Measurements from ENCODE around the gene LZTS3. TPM values are rescaled to one million over a fixed set of nuclear protein-coding genes. Genes with fewer than 3 reads are reported as not detected.
A peak's percentile ranks its signal among the peaks of the same experiment; 100 is the strongest.

The LZTS3 gene
- total RNA-seq, 1 experiment from 2014 or later, result 6.4 TPM

DNA sequence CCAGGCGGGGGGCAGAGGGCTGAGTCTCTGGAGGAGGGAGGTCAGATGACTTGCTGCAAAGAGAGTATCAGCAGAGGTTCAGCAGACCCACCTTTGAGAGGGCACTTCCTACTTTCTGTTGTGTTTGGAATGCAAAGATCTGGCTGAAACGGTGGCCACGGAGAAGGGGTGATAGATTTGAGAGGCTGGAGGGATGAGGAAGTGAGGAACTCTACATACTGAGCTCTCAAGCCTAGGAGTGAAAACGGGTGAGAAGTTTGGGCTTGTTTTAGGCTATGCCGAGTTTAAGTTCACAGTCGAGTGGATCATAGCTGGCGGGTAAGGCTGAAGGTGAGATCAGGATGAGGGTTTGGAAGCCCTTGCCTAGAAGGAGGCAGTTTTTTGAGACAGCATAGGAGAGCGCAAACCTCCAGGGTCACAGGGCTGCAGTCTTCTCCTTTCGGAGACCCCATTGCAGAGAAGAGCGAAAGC is 35.5 kb upstream of the LZTS3 start:
- Histone ChIP-seq H3K9ac (ENCODE audit: low read length) (peak overlapping the region; percentile 90), H3K9me3 (ENCODE audit: low read length) (no peaks in the 10 kb centered on the region), H3K9me2 (replicated peaks; ENCODE audit: low read length) (no peaks in the 10 kb centered on the region), H4K20me1 (ENCODE audit: low read length) (no peaks in the 10 kb centered on the region), H3F3A (ENCODE audit: low read length, unreplicated experiment) (no peaks in the 10 kb centered on the region), H2AFZ (ENCODE audit: low read length) (peak overlapping the region; percentile 92), H3K4me2 (ENCODE audit: low read length) (peak overlapping the region; percentile 83), H3K36me3 (ENCODE audit: low read depth, low read length) (peaks cover 4% of the 10 kb centered on the region; the same call in 1 of the 2 replicates), H3K27me3 (ENCODE audit: low read length) (no peaks in the 10 kb centered on the region), H3K79me2 (ENCODE audit: low read length) (peaks cover 49% of the 10 kb centered on the region), H3K4me1 (ENCODE audit: insufficient read depth, low read length) (peaks cover 14% of the 10 kb centered on the region; the same call in 1 of the 2 replicates), H3K27ac (ENCODE audit: low read length) (peak overlapping the region; percentile 55), H3K4me3 (ENCODE audit: low read length) (peak overlapping the region; percentile 89)
- TSS peak; percentile 49 for BruUV-seq (replicated peaks)
- peak; percentile 9 for ATAC-seq
- intact Hi-C loops (cut with micrococcal nuclease), result no loop called here
- DNase-seq, result no peak
- ChIA-PET POLR2A (ENCODE audit: unreplicated experiment) (no interaction called here), CTCF (interaction anchor here (1.1 kb wide), 1 partner anchor 155 kb away, joined by 3 read pairs; no protein-coding TSS in a partner anchor)
- TF ChIP-seq EZH2 (IDR thresholded peaks at IDR 0.05; ENCODE audit: low read length, unreplicated experiment) (no peak), EZH2phosphoT487 (IDR thresholded peaks at IDR 0.05; ENCODE audit: borderline replicate concordance, low read length) (no peak)

DNA sequence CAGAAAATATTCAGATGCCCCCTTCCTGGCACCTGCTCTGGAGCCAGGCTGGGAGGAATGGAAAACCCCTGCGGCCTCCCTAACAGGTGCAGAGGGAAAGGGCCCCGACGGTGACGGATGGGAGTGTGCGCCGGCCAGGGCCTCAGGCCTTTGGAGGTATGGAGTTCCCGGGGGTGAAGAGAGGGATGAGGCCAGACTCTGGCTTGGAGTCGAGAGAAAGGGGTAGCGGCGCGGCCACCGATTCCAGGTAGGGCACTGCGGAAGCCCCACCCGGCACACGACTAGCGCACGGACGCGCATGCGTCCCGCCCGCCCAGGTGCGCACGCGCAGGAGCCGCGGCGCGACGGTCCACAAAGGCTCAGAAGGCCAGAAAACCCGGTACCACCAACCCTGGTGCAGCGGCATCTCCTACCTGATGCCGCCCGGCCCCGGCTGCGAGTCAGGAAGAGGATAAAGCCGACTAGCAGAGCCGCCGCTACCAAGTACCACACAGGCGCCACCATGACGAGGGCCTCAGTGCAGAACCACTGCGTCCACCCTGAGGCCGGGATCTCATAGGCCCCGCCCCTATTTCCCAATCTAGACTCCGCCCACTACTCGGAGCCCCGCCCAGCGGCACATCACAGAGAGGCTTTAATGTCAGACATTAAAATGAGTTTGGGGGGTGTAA is 30.9 kb upstream of the LZTS3 start, which contains the start of gene DDRGK1:
TSS of gene DDRGK1 (minus strand) at position 559 of the 671 bp plus-strand sequence. CDS start at position 504, 55 bp downstream.
- Histone ChIP-seq H3K4me1 (ENCODE audit: insufficient read depth, low read length) (peaks cover 14% of the 10 kb centered on the region), H3K4me3 (ENCODE audit: low read length) (peak within 1 kb of the TSS; percentile 84), H3K36me3 (ENCODE audit: low read depth, low read length) (peaks cover 21% of the 10 kb centered on the region), H3K9ac (ENCODE audit: low read length) (peak within 1 kb of the TSS; percentile 89), H3K4me2 (ENCODE audit: low read length) (peak within 1 kb of the TSS; percentile 96), H3K27me3 (ENCODE audit: low read length) (no peaks in the 10 kb centered on the region), H3F3A (ENCODE audit: low read length, unreplicated experiment) (no peaks in the 10 kb centered on the region), H3K9me2 (replicated peaks; ENCODE audit: low read length) (no peaks in the 10 kb centered on the region), H3K9me3 (ENCODE audit: low read length) (no peaks in the 10 kb centered on the region), H3K79me2 (ENCODE audit: low read length) (peaks cover 24% of the 10 kb centered on the region), H4K20me1 (ENCODE audit: low read length) (no peaks in the 10 kb centered on the region), H3K27ac (ENCODE audit: low read length) (peak within 1 kb of the TSS; percentile 60), H2AFZ (ENCODE audit: low read length) (peak within 1 kb of the TSS; percentile 90)
- ATAC-seq, result peak; percentile 82
- peak; percentile 91 for DNase-seq
- intact Hi-C loops (cut with micrococcal nuclease), result loop anchor here (1.0 kb wide), 1 partner anchor 31 kb away; the partner anchor contains the start of gene LZTS3
- TF ChIP-seq EZH2 (IDR thresholded peaks at IDR 0.05; ENCODE audit: low read length, unreplicated experiment), result no peak
- TF ChIP-seq, protein P1, sequence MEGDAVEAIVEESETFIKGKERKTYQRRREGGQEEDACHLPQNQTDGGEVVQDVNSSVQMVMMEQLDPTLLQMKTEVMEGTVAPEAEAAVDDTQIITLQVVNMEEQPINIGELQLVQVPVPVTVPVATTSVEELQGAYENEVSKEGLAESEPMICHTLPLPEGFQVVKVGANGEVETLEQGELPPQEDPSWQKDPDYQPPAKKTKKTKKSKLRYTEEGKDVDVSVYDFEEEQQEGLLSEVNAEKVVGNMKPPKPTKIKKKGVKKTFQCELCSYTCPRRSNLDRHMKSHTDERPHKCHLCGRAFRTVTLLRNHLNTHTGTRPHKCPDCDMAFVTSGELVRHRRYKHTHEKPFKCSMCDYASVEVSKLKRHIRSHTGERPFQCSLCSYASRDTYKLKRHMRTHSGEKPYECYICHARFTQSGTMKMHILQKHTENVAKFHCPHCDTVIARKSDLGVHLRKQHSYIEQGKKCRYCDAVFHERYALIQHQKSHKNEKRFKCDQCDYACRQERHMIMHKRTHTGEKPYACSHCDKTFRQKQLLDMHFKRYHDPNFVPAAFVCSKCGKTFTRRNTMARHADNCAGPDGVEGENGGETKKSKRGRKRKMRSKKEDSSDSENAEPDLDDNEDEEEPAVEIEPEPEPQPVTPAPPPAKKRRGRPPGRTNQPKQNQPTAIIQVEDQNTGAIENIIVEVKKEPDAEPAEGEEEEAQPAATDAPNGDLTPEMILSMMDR (conservative IDR thresholded peaks at IDR 0.05; ENCODE audit: low read depth, low read length), result no peak
- no peak for TF ChIP-seq EZH2phosphoT487 (IDR thresholded peaks at IDR 0.05; ENCODE audit: borderline replicate concordance, low read length)
- CTCF ChIA-PET, result interaction anchor here (0.5 kb wide), 1 partner anchor 16 kb away, joined by 4 read pairs; no protein-coding TSS in a partner anchor
- TSS peak; percentile 45 for BruUV-seq (replicated peaks)
- POLR2A ChIA-PET (ENCODE audit: unreplicated experiment), result interaction anchor here (0.6 to 0.7 kb wide), 2 partner anchors 10 to 633 kb away, joined by 4 to 12 read pairs; no protein-coding TSS in a partner anchor

DNA sequence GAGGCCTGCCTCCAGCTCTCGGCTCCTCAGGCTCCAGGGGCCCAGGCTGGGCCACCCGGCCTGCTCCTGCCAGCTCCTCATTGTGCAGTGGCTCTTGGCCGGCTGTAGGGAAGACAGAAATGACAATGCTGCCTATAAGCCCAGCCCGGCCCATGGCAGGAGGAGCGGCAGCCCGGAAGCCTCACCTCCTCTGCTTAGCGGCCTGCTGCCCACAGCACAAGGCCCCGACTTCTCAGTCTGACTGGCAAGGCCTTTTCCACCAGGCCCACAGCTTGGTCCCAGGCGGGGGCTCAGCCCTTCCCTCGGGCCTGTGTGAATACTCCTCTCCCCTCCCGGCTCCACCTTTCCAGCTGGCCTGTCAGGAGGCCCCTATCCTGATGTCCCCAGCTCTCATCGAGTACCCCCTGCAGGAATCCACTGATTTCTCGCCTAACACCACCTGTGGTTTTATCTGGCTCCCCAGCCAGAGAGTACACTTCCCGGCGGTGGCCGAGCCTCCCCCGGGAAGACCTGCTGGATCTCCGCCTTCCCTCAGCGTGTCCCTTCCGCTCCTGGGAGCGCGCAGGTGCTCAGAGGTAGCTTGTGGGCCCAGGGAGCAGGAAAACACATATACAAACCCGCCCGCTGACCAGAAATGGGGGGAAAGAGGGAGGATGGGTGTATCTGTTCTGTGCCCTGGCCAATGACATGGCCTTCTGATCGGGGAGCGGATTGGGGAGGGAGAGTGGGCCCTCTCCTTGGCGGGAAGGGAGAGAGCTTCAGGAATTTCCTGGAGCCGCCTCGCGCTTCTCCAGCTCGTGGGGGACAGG is 30.2 kb upstream of the LZTS3 start:
- Histone ChIP-seq H3F3A (ENCODE audit: low read length, unreplicated experiment) (no peaks in the 10 kb centered on the region), H3K27ac (ENCODE audit: low read length) (peak overlapping the region; percentile 60), H3K4me2 (ENCODE audit: low read length) (peak overlapping the region; percentile 96), H2AFZ (ENCODE audit: low read length) (peak overlapping the region; percentile 90), H3K36me3 (ENCODE audit: low read depth, low read length) (peaks cover 26% of the 10 kb centered on the region), H3K4me3 (ENCODE audit: low read length) (peak overlapping the region; percentile 84), H3K4me1 (ENCODE audit: insufficient read depth, low read length) (peaks cover 12% of the 10 kb centered on the region), H3K79me2 (ENCODE audit: low read length) (peaks cover 23% of the 10 kb centered on the region), H3K27me3 (ENCODE audit: low read length) (no peaks in the 10 kb centered on the region), H3K9me2 (replicated peaks; ENCODE audit: low read length) (no peaks in the 10 kb centered on the region), H3K9ac (ENCODE audit: low read length) (peak overlapping the region; percentile 89), H3K9me3 (ENCODE audit: low read length) (no peaks in the 10 kb centered on the region), H4K20me1 (ENCODE audit: low read length) (no peaks in the 10 kb centered on the region)
- ChIA-PET POLR2A (ENCODE audit: unreplicated experiment) (interaction anchor here (0.6 to 0.7 kb wide), 2 partner anchors 11 to 634 kb away, joined by 4 to 12 read pairs; no protein-coding TSS in a partner anchor), CTCF (interaction anchor here (0.5 kb wide), 1 partner anchor 17 kb away, joined by 4 read pairs; no protein-coding TSS in a partner anchor)
- DNase-seq (peak; percentile 39), ATAC-seq (peak; percentile 37)
- TF ChIP-seq EZH2phosphoT487 (IDR thresholded peaks at IDR 0.05; ENCODE audit: borderline replicate concordance, low read length) (no peak), EZH2 (IDR thresholded peaks at IDR 0.05; ENCODE audit: low read length, unreplicated experiment) (no peak)
- intact Hi-C loops (cut with micrococcal nuclease), result loop anchor here (1.0 kb wide), 1 partner anchor 30 kb away; the partner anchor contains the start of gene LZTS3
- TSS peak; percentile 61 for BruUV-seq (replicated peaks)
